Measurements from ENCODE around the gene XPO4.

- TF ChIP-seq YY1 (IDR thresholded peaks at IDR 0.05; ENCODE audit: low read depth, low read length) (no peak), CEBPB (IDR thresholded peaks at IDR 0.05; ENCODE audit: borderline replicate concordance in 1 of 2, low read depth in 2 of 2, low read length in 2 of 2) (no peak), CTCF (IDR thresholded peaks at IDR 0.05 in 2 of 3, conservative IDR thresholded peaks at IDR 0.05 in 1 of 3; ENCODE audit: control insufficient read depth in 2 of 3, extremely low read depth in 1 of 3, insufficient read depth in 1 of 3, low read depth in 3 of 3, low read length in 3 of 3) (no peak), ATF2 (IDR thresholded peaks at IDR 0.05; ENCODE audit: low read length) (no peak), BRCA1 (IDR thresholded peaks at IDR 0.05; ENCODE audit: low read depth, low read length) (no peak), USF2 (IDR thresholded peaks at IDR 0.05; ENCODE audit: borderline replicate concordance, low read depth, low read length) (no peak), CBX5 (IDR thresholded peaks at IDR 0.05; ENCODE audit: low read depth) (no peak)
Observed at GRCh38 chr13:20939662-20940061, 37.1 kb upstream of the XPO4 start.

Measured in GM12878 (cell line).